Stimulated activated CD4-positive, alpha-beta T cell treated with anti-CD3 and anti-CD28 coated beads, Interleukin-1b, Interleukin-23, amount 100 ng/mL, for 4 hours (primary cell): ENCODE measurements around the gene AUTS2.

Experiments
- DNase-seq, 2 donors: peaks; one replicate each; pipeline ENCODE4 v3.0.0-alpha.2; 2020; ENCODE audit warnings: low read depth in 2 of 2

The AUTS2 gene

GRCh38 chr7:70188901-70189650 lies 590.8 kb downstream of the AUTS2 start:
- no peak for DNase-seq

DNA sequence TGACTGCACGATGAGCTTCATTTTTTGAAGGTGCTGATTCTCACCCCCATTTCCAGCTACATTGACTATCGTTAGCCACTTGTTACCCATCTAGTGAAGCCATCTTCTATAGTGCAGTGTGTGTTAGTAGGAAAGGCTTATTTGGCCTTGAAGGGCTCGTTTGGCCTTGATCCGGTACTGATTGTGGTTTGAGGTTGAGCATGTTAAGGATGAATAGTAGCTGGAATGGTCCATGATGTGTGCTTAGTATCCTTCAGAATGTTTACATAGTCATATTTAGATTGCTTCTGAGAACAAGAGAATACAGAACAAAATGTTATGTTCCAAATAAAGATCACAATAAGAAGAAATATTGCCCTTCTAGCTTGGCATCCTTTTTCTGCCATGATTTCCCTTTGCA lies 591.5 kb downstream of the AUTS2 start:
- DNase-seq: no peak

DNA sequence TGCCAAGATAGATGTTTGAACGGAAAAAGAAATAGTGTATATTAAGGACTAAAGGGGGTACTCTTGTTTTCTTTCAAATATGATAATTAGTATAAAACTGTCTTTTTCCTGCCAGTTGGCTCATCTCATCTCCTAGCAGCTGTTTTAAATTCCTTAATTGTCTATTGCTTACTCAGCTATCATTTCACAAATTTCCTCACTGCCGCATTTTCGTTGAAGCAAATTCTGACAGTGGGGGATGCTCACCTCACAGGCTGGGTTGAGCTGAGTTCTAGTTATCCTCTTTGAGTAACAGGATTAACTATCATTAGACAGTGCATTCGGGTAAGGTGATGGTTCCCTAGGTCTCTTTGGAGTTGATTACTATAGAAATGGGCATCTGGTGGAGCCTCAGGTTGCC lies 592.0 kb downstream of the AUTS2 start:
- DNase-seq: no peak

DNA sequence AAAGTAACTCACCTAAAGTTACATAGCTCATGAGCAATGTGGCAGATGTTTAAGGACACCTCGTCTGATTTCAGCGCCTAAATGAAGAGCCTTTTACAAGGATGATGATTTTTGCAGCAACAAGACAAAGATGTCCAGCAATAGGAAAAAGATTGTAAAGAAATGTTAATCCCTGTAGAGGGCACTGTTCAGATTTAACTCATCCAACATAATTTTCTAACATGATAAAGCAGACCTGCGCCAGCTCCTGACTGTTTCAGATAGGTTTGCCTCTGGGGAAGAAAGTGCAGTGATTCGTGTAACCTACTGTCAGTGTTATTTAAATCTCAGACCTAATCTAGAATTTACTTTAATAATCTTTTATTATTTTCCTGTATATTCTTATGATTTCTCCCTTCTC lies 595.2 kb downstream of the AUTS2 start:
- no peak for DNase-seq

DNA sequence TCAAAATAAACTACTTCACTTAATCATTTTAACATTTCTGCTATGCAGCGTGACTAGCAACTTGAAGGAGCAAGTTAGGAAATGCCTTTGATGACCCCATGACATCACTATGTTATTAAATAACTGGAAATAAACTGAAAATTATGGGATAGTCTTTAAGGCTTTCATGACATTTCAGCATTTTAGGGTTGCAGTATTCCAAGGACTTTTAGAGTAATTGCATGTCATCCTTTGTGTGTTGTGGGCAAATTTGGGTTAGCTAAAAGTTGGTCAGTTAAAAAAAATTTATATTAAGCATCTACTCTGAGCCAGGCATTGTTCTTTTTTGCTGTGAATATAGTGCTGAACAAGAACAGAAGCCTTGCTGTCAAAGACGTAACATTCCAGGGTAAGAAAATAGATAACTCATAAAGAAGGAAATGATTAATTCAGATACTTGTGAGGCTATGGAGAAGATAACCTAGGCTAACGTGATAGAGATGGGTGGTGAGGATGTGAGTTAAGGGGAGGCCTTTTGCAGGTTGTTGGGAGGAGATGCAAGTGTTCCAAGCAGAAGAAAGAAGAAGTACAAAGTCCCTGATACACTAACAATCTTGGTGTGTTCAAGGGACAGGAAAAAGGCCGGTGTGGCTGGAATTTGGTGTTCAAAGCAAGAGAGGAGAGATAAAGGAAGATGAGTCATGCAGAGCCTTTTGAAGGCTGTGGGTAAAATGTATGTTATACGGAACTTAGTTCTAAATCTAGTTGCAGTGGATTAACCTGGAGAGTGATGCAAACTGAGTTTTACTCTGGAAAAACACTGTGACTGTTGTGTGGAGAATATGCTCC lies 610.2 kb downstream of the AUTS2 start:
- no peak for DNase-seq

DNA sequence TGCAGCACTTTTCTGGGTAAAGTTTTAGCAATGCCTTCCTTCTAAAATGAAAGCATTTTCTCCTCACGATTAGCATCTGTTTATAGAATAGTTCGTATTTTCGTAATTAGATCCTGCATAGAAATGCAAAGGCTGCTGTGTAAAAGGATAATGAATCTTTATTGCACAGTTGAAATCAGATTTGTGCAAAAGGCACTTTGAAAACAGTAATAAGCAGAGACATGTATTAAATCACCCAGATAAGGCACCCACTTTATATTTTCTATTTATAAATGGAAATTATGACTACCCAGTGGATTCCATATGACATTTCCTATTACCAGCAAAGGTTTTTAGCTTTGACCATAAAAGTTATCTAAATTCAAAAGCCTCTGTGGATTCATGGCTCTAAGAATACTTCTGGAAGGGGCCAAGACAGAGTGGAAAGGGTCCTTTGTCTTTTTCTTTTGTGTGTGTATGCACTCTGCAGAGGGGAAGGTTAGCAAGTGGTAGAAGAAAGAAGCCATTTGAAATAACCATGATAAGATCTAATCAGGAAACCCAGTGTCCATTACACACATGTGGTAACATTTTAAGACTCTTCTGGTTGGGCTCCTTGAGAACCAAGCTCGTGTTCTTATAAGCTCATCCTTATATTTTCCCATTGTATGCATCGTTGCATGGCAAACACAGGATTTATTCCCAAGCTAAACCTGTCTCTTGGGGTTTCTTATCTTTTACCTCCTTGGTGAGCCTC lies 612.1 kb downstream of the AUTS2 start:
- no peak for DNase-seq

GRCh38 chr7:70210936-70211310 lies 612.6 kb downstream of the AUTS2 start:
- DNase-seq: no peak

DNA sequence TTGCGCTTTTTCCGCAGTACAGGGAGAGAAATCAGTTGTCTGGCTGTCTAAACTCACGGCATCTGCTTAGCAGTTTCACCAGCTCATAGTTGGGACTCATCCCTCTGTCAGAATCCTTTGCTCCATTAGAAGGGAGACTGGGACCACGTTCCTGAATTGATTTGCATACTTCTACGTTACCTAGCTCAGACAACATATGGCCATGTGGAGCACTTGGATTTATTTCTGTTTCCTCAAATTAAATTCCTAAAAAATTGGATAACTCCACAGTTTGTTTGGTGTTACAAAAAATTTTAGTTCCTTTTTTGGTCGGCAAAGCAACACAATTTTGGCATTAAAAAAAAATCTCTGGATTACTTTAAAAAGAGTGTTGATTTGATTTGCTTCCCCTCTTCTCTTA lies 614.0 kb downstream of the AUTS2 start:
- no peak for DNase-seq

GRCh38 chr7:70214071-70214470 lies 615.8 kb downstream of the AUTS2 start:
- no peak for DNase-seq

DNA sequence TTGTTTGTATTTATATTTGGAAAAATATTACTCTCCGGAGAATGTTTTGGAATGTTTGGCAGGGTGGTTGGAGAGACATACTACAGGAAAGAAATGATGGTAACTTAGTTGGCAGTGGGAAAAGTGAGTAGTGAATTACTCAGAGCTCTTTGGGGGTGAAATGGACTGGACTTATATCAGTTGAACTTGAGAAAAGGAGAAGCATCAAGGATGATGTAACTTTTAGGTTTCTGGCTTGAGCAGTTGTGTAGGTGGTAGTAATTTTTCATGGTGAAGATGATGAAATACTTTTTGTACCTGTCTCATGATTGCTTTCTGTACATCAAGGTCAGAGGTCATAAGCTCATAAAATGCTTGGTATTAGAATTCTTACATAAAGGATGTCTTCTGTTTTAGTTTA lies 617.2 kb downstream of the AUTS2 start:
- DNase-seq: no peak

DNA sequence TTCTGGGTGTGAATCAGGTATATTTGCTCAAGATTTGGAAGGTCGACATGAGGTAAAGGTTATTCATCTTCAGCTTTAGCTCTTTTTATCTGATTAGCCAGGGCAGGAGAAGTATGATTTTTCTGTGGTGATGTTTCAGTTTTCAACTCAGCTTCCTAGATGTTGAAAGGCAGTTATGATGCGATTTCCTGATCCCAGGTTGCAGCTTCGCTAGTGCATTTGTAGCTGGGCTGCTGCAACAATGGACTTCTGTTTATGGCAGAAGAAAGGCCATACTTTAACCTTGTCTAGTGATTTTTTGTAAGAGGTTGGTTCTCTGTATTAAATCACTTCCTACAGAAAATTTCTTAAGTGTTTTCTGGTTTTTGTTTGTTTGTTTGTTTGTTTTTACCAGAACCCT lies 619.3 kb downstream of the AUTS2 start:
- no peak for DNase-seq

DNA sequence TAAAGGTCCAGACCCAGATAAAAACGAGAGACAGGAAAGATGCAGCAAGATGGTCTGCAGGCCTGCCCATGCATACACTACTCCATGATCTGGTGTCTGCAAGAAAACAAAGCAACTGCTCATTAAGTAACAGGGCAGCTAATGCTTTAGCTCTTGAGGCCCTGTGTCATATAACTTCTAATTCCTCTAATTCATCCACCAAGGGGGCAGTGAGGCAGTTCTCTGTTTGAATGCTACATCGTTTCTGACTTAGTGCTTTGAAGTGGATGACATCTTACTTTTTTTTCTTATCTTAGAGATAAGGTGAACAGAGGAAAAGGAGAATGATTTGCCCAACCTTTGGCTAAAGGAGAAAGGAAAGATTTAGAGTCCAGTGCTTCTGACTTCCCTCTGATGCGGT lies 619.7 kb downstream of the AUTS2 start:
- no peak for DNase-seq

GRCh38 chr7:70219061-70219460 lies 620.8 kb downstream of the AUTS2 start:
- DNase-seq: no peak

GRCh38 chr7:70229242-70229641 lies 631.0 kb downstream of the AUTS2 start:
- no peak for DNase-seq

- no peak for DNase-seq
Measured at GRCh38 chr7:70230761-70231160, 632.5 kb downstream of the AUTS2 start.

GRCh38 chr7:70233776-70234175 lies 635.5 kb downstream of the AUTS2 start:
- no peak for DNase-seq

GRCh38 chr7:70237256-70237655 lies 639.0 kb downstream of the AUTS2 start:
- no peak for DNase-seq

DNA sequence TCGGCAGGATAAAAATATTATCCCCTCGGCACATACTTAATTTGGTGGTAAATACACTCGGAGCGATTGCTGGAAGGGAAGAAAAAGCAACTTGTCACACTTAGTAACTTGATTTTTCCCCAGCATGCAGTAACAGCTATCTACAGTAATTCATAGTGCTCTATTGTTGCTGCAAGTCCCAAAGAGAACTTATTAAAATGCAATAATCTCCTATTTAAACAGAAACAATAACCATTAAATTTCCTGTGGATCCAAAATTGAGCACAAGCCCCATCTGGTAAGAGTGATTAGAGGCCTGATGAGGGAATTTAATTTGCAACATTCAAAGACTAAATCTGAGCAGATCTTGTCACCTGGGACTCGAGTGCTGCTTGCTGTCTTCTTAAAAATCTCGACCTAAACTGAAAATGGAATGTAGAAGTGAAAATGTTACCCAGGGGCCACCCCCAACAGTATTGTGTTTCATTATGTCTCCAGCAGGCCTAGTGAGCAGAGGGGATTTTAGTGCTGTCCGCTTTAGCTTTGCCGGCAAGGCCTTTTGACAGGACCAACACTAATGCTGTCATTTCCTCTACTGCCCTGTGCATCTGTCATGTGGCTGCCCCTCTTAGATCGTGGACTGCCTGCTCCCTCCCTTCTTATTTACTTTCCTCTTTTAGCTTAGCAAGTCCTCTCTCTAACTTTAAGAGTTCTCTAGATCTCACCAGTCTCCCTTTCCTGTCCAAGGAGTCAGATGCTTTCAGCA lies 639.7 kb downstream of the AUTS2 start:
- no peak for DNase-seq

GRCh38 chr7:70239918-70240317 lies 641.6 kb downstream of the AUTS2 start:
- DNase-seq: no peak

DNA sequence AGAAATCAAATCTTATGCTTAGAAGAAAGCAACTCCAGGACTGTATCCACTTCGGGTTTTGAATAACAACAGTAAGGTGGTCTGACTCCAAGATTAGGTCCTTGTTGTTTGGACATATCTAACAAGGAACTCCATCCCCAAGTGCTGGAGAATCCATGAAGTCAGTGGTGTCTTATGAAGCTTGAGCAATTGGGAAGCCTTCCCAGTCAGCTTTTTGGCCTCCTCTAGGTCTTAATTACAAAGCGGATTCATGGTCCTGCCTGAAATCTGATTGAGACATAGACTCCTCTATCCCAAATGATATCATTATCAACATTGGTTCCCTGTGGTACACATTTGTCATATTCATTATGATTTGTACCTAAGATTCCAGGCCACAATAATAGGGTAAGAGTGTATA lies 642.6 kb downstream of the AUTS2 start:
- no peak for DNase-seq

DNA sequence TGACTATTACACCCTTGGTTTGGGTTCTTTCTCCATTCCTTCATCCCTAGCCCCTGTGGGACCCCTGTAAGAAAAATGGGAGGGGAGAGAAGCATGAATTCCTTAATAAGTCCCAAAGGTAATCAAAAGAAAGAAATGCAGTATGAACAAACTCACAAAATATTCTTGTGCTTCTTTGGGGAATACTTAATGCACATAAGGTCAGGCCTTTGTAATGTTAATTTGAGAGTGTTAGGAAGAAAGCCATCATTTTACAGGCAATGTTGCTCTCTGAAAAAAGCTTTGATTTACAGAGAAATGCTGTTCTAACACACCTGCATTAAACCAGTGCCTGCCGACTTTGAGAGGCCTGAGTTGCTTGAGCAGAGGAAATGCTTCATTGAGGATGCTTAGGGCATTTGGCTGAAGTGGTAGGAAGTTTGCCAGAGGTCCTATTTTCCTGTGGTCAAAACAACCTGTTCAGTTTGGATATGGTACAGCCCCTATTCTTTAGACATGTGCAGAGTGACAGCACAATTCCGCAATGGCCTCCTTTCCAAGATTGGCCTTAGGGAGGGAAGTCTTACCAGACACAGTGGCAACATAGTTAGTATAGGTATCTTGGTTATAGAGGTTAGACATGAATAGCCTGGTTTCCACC lies 643.4 kb downstream of the AUTS2 start:
- no peak for DNase-seq
